Stimulated activated CD8-positive, alpha-beta memory T cell treated with anti-CD3 and anti-CD28 coated beads, Interleukin-7, amount 100 ng/mL, for 4 hours (primary cell): ENCODE results near the gene FOXN3.

Source experiments
- DNase-seq, 2 donors: peaks; one replicate each; pipeline ENCODE4 v3.0.0-alpha.2; 2020; ENCODE audit warnings: low read depth in 2 of 2

FOXN3 gene

DNA sequence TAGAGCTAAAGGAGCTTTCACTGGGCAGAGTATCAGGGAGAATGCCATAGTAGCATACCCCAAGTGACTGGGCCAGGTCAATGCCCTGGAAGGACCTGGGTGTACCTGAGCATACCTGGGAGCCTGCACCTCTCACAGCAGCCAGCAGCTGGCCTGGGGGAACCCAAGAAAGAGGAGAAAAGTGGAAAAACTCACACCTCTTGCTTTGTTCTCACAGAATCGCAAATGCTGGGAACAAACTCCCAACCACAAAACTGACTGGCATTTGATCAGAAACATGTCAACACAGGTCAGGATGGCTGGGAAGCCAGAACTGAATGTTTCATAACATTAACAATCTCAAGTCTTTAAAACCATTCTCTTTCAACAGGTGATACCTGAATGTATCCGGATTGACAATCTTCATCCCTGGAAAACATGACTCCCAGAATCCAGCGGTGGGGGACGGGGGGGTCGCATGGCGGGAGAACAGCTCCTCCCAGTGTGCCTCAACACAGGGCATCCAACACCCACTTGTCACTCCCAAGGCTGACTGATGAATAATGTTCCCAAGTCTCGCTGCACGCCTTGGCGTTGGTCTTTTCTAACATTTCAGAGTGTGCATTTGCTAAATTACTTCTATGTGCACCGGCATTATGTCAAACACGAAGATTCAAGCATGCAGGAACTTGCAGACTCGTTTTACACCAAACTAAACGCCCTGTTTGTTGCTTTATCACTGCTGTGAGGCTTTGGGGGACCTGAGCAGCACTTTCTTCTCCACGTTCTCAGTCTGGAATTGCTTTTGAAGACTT, 7.9 kb downstream of the FOXN3 start:
- DNase-seq = no peak

DNA sequence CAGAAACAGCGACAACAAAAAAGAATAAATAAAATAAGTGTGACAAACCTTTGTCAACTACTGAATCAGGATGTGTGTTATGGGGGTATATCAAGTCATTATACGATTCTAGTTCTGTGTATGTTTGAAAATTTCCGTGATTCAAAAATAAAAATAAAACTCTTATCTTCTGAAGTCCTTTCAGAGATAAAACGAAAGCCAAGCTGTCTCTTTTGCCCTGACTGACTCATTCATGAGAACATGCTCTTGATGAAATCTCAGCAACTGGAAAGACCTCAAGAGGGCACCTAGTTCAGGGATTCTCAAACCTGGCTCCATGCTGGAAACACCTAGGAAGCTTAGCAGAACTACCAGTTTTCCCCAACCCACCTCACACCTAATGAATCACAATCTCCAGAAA, 9.2 kb downstream of the FOXN3 start:
- DNase-seq = no peak

DNA sequence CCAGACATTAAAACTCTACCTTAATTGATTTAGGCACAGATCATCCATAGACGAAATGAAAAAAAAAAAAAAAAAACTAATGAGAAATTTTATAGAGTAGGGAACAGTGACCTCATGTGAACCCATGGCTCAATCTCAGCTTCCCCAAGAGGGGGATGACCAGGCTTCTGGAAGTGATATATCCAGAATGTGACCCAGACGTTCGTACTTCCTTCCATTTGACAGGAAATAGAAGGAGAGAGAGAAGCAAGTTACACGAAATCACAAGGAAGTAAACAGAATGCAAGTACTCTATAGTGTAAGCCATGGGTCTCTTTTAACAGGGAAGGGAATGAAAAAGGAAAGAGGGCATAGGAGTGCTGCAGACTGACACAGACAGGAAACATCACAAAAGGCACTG, 10.1 kb downstream of the FOXN3 start:
- DNase-seq = no peak

DNA sequence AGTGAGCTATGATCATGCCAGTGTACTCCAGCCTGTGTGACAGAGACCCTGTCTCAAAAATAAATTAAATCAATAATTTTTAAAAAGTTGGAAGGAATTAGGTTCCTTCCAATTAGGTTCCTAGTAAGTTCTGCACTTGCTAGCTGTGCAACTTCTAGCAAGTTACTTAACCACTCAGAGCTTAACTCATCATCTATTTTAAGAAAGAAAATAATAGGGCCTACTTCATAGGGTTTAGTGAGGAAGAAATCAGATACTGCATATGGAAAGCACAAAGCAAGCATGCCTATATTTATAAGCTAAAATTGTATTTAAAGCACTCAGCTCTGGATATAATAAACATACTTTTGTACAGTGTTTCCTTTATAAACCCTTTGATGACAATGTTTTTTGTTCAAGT, 10.7 kb downstream of the FOXN3 start:
- DNase-seq = no peak

DNA sequence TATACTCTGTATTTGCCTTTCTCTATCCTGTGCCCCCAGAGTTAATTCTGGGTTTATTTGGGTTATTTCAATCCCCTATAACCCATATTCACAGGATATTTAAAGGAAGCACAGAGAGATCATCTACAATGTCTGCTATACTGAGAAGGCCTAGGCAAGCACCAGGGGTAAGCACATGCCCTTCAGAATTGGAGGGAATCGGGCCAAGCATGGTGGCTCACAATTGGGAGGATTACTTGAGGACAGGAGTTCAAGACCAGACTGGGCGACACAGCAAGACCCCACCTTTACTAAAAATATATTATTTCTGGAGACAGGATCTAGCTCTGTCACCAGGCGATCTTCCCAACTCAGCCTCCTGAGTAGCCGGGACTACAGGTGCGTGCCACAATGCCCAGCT, 11.3 kb downstream of the FOXN3 start:
- no peak for DNase-seq

DNA sequence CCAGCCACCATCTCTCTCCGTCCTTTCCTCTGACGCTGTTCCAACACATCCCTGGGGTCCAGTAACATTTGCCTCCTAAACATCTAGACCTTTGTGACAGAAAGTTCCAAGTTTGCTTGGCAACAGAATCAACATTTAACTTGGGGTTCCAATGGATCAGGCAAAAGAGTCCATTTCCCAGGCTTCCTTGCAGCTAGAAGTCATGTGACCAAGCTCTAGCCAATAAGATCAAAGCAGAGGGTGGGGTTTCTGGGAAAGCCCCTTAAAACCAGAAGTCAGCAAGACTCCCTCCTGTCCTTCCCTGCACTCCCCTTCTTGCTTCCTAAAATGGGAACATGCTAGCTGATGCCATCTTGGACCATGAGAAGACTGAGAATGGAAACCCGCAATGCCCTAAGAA, 14.7 kb downstream of the FOXN3 start:
- DNase-seq = no peak

DNA sequence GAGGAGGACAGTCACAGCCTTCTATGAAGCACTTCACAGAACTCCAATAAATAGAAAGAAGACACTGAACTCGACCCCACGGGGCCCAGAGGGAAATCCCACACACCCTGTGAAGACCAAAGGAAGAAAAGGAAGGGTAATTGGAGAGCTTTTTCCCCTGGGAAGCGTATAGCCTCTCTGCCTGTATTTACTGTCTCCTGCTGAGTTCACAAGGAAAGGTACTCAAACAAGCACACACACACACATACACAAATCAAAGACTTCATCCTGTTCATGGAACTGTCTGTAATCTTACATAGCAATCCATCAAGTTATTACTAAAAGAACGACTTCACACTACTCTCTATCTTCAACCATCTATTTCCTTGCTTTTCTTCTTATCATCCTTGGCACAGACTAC, 15.3 kb downstream of the FOXN3 start:
- no peak for DNase-seq

DNA sequence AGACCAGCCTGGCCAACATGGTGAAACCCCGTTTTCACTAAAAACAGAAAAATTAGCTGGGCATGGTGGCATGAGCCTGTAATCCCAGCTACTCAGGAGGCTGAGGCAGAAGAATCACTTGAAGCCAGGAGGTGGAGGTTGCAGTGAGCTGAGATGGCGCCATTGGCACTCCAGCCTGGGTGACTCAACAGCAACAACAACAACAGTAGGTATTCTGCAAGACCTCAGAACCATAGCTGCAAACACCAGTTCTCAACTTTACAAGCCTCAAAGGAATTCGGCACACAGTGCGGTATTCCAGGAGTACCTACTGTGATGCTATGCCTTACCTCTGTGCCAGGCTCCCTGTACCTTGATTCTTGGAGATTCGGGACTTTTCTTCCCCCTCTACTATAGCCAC, 15.8 kb downstream of the FOXN3 start:
- DNase-seq = no peak

DNA sequence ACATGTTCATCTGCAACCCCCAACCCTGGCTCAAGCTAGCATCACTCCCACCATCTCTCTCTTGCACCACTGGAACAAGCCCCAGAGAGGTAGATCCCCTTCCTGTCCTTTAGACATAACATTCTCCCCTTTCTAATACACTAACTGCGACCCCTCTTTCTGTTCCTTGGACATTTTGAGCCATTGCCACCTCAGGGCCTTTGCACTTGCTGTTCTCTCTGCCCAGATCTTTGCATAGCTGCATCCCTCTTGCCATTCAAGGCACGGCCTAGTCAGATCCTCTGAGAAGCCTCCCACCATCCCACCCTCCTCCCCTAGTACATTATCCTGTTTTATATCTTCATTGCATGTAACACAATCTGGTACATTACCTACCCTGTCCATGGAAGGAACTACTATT, 16.5 kb downstream of the FOXN3 start:
- DNase-seq = no peak

DNA sequence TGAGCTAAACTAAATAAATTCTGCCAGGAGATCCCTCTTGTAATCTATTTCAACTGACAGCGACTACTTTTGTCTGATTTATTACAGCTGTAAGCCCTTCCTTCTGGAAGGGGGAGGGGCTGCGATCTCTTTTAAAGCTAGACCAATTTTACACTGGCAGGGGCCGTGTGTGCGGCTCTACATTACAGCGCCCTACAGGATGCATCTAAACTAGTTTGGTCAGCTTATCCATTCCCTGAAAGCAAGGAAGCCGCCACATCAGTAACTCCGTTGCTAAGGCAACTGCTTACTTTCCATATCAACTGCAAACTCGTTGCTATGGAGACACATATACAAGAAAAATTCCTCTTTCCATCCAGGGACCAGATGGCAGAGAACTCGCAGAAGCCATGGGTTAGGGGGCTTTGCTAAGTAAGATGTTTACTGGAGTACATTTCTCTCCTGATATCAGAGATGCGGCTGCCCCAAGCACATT, 17.4 kb downstream of the FOXN3 start:
- no peak for DNase-seq

DNA sequence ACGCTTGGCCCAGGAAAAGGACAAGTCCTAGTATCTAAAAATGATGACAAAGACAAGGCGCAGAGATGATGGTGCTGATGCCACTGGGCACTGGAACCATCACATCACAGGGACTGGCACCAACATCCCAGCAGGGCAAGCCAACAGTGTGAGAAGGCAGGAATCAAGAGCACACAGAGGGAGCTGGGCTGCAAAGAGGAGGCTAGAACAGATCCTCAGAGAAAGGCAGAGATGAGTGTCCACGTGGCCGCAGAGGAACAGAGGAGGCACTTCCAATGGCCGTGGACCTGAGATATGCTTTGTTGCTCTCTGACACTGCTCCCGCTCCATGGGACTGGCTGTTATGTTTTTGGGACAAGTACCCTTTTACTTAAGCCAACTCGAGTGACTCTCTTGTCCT, 17.9 kb downstream of the FOXN3 start:
- DNase-seq = no peak

DNA sequence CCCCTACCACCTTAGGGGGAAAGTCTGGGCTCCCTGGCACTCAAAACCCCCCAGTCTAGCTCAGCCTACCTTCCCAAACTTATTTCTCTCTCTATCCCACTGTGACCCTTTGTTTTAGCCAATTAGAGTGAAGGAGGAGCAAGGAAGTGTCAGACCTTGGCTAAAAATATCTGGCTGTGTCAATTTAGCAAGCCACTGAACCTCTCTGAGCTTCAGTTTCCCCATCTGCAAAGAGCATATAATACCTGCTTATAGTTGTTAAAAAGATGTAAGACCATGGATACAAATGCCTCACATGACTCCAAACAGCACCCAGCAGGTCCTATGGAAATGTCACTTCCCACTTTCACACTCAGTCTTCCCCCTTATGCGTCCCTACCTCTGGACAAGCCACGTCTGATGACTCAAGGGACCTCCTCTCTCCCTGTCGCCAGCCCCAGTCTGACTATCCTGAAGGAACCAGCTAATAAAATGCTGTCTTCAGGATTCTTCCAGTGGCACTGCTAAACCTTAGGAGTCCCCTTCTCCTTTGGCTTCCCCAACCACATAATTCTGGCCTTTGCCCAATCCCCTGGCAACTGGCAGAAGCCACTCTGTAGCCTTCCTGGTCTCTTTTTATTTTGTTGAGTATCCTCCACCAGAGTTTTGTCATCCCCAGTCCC, 19.3 kb downstream of the FOXN3 start:
- no peak for DNase-seq

DNA sequence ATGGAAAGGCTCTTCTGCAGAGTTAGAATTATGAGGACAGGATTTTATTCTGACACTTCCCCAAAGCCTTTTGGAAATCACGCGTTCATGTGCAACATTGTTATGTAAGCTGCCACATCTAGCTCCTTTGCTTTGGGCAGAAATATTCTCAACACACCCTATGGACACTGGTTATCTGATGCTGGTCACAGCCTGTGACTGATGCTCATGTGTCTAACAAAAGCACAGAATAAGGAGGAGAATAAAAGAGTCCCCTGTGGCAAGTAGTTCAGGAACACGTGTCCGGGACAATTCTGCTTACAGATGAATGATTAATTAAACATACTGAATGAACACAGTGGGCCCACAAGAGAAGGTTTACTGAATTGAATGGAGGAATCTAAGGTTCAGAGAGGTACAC, 22.1 kb downstream of the FOXN3 start:
- no peak for DNase-seq

DNA sequence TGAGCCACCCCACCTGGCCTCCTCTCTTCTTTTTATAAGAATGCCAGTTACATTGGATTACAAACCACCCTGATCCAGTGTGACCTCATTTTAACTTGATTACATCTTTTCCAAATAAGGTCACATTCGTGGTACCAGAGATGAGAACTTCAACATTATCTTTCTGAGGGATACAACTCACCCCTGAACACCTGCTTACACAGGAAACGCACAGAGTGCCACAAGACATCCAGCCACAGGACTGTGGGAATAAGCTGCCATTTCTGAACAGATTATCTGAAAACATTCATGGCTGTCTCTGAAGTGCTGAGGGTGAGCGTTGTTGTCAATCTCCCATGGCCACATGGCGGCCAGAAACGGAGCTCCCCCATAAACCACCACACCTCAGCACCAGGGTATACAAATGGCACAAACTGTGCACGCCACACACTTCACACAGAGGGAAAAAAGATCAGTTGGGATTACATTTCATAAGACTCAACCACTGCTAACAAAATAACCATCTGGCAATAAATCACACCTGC, 23.7 kb downstream of the FOXN3 start:
- no peak for DNase-seq

DNA sequence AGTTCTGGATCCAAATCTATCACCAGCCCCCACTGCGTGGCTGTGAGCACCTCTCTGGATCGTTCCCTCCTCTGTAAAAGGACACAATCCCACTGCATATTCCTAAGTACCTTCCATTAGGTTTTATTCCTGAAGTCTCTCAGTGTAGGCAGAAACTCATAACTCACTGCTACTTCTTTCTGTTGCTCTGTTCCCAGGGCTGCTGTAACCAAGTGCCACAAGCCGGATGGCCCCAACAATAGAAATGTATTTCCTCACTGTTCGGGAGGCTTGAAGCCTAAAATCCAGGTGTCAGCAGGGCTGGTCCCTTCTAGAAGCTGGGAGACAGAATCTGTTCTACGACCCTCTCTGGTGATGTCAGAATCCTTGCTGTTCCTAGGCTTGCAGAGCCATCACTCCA, 24.9 kb downstream of the FOXN3 start:
- no peak for DNase-seq

DNA sequence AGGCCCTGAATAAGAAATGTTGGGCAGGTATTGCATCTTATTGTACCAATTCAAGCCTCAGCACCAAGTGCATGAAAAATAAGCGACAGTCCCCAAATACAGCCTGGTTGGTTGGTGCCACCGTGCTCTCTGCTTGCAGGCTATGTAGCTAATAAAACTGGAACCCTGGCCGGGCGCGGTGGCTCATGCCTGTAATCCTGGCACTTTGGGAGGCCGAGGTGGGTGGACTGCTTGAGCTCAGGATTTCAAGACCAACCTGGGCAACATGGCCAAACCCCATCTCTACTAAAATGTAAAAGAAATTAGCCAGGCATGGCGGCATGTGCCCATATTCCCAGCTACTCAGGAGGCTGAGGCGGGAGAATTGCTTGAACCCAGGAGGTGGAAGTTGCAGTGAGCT, 25.5 kb downstream of the FOXN3 start:
- DNase-seq = no peak

DNA sequence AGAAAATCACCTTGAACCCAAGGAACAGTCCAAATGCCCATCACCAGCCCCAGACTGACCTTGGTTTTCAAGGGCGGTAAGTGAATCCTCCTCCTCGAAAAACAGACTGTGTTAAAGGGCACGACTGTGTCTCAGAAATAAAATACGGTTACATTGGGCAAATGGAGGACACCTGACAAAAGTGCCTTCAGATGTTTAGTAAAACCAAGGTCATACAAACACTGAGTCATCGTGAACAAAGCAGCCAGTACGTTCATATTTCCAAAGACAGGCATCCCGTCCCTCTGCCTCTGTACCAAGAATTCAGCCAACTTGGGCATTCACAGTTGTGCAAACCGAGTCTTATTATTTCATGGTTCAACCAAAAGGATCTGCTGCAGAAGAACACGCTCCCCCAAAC, 25.9 kb downstream of the FOXN3 start:
- DNase-seq = no peak

DNA sequence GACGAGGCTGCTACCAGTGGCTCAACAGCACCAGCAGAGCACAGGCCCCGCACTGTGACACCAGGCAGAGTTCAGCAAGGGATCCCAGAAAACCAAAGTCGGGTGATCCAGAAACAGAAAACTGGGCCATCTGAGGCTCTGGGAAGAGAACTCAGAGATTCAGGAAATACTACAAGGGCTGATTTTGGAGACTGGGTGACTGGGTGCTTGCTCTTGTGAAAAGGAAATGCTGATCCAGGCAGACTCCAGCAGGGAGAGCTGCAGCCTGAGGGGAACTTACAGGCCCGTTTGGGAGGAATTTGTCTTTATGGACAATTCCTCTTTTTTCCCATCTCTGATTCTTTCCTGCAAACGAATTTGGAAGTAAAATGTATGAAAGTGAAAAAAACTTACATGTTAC, 28.2 kb downstream of the FOXN3 start:
- DNase-seq = no peak

DNA sequence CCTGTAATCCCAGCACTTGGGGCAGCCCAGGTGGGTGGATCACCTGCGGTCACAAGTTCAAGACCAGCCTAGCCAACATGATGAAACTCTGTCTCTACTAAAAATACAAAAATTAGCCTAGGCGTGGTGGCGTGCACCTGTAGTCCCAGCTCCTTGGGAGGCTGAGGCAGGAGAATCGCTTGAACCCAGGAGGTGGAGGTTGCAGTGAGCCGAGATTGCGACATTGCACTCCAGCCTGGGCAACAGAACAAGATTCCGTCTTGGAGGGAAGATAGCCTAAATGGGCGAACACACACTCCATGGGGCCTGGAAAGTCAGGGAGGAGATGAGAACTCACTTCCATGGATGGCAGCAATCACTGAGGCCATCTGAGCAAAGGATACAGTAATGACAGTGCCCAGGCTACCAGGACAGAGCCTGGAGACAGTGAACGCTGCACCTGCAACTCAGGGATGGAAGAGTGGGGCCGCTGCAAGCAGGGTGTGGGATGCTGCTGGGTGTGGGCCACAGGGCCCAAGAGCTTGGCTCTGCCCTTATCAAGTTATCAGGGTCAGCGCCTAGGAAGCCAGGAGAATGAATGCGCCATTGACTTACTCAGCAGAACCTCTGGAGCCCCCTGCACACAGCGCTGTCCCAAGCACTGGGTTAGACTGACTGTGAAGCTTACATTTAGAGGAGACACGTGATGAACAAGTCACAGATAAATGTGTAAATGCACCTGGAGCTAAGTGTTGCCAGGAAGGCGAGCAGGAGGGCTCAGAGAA, 28.9 kb downstream of the FOXN3 start:
- DNase-seq = no peak

DNA sequence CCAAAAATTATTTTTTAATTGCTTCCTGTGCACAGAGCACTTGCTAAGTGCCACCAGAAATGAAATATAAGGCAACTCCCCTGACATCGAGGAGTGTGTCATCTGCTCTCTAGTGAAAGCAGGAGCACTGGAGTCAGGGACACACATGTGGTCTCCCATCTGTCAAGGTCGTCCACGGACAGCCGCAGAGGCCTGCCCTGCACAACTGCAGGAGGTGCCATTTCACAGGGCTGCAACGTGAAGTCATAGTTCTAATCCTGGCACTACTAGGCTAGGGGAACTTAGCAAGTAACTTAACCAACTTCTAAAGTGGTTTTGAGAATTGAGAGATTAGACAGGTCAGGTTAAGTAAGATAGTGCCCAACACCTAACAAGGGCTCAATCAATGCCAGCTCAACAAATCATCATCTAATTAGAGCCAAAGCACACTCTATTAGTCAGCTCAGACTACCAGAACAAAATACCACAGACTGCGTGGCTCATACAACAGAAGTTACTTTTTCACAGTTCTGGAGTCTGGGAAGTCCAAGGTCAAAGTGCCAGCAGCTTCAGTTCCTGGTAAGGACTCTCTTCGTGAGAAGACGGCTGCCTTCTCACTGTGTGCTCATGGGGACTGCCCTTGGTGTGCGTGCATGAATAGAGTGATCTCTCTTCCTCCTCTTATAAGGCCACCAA, 30.7 kb downstream of the FOXN3 start:
- DNase-seq = no peak

DNA sequence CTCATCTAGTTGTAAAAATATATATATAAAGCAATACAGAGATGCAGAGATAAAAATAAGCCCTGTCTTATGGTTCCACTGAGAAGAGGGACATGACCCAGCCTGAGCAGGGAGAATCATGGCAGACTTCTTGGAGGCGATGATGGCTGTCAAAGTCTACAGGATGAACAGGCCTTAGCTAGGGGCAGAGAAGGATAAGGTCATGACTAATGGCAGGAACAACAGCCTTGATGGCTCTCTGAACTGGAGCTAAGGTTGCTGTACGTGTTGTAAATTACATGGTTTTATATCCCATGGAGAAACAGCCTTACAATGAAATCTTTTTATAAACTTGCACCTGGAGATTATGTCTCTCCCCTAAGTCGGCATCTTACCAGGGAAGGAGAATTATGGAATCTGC, 32.4 kb downstream of the FOXN3 start:
- no peak for DNase-seq

DNA sequence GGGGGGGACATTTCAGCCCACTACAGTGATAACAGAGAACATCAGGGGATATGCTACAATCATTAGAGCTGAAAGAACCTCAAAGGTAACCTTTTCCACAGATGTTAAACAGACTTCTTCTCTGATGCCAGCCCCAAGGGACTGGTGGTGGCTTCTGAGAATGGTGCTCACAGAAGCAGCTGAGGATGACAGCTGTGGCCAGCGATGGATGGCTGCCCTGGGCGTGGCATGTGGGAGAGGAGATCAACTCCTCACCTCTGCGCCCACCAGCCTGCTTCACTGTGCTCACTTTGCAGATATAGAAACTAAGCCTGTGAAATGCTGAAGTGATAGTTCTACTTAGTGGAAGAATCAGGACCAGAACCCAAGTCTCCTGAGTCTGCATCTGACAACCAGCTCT, 33.0 kb downstream of the FOXN3 start:
- DNase-seq = no peak
